ENCODE measurements around the gene HERC2.
A peak's percentile ranks its signal among the peaks of the same experiment; 100 is the strongest.
"Not testable (repeated sequence)": the region's sequence is repeated elsewhere in the genome, so short reads cannot be mapped to it uniquely, and the experiment has no call there.

Gene HERC2

GRCh38 chr15:28164876-28165275 lies 157.1 kb downstream of the HERC2 start:
- Histone ChIP-seq H3K9me3 (ENCODE audit: severe bottlenecking) (no peaks in the 10 kb centered on the region), H3K4me1 (ENCODE audit: insufficient read depth, poor library complexity, severe bottlenecking) (no peaks in the 10 kb centered on the region), H3K36me3 (ENCODE audit: low read depth) (peaks cover 87% of the 10 kb centered on the region), H3K27me3 (ENCODE audit: insufficient read depth, poor library complexity, severe bottlenecking) (no peaks in the 10 kb centered on the region), H3K27ac (ENCODE audit: poor library complexity, severe bottlenecking) (no peak overlapping the region), H3K4me3 (ENCODE audit: severe bottlenecking) (no peak overlapping the region)
- ATAC-seq (ENCODE audit: low read depth): no peak
- TF ChIP-seq CTCF (IDR thresholded peaks at IDR 0.05; ENCODE audit: poor library complexity, severe bottlenecking): no peak
- no peak for DNase-seq (ENCODE audit: low spot score)

- no peak for TF ChIP-seq CTCF (IDR thresholded peaks at IDR 0.05; ENCODE audit: poor library complexity, severe bottlenecking)
- no peaks in the 10 kb centered on the region for H3K27me3 ChIP-seq (ENCODE audit: insufficient read depth, poor library complexity, severe bottlenecking)
- H3K4me1 ChIP-seq (ENCODE audit: insufficient read depth, poor library complexity, severe bottlenecking): no peaks in the 10 kb centered on the region
- DNase-seq (ENCODE audit: low spot score) (no peak), ATAC-seq (ENCODE audit: low read depth) (no peak)
- H3K27ac ChIP-seq (ENCODE audit: poor library complexity, severe bottlenecking): no peak overlapping the region
- H3K36me3 ChIP-seq (ENCODE audit: low read depth): peaks cover 15% of the 10 kb centered on the region
- H3K4me3 ChIP-seq (ENCODE audit: severe bottlenecking): no peak overlapping the region
- no peaks in the 10 kb centered on the region for H3K9me3 ChIP-seq (ENCODE audit: severe bottlenecking)
Measured at GRCh38 chr15:28154283-28154682, 167.7 kb downstream of the HERC2 start.

GRCh38 chr15:28153492-28154119 lies 168.4 kb downstream of the HERC2 start:
- H3K27me3 ChIP-seq (ENCODE audit: insufficient read depth, poor library complexity, severe bottlenecking): no peaks in the 10 kb centered on the region
- H3K36me3 ChIP-seq (ENCODE audit: low read depth): peaks cover 15% of the 10 kb centered on the region
- no peak for ATAC-seq (ENCODE audit: low read depth)
- H3K27ac ChIP-seq (ENCODE audit: poor library complexity, severe bottlenecking): no peak overlapping the region
- no peak for TF ChIP-seq CTCF (IDR thresholded peaks at IDR 0.05; ENCODE audit: poor library complexity, severe bottlenecking)
- H3K4me3 ChIP-seq (ENCODE audit: severe bottlenecking): no peak overlapping the region
- DNase-seq (ENCODE audit: low spot score): no peak
- no peaks in the 10 kb centered on the region for H3K4me1 ChIP-seq (ENCODE audit: insufficient read depth, poor library complexity, severe bottlenecking)
- H3K9me3 ChIP-seq (ENCODE audit: severe bottlenecking): no peaks in the 10 kb centered on the region

- DNase-seq (ENCODE audit: low spot score); H3K27me3 ChIP-seq (ENCODE audit: insufficient read depth, poor library complexity, severe bottlenecking); H3K4me1 ChIP-seq (ENCODE audit: insufficient read depth, poor library complexity, severe bottlenecking); H3K9me3 ChIP-seq (ENCODE audit: severe bottlenecking); ATAC-seq (ENCODE audit: low read depth); H3K27ac ChIP-seq (ENCODE audit: poor library complexity, severe bottlenecking); H3K4me3 ChIP-seq (ENCODE audit: severe bottlenecking): not testable (repeated sequence)
- peaks cover 15% of the 10 kb centered on the region for H3K36me3 ChIP-seq (ENCODE audit: low read depth)
Measured at GRCh38 chr15:28152538-28152923, 169.4 kb downstream of the HERC2 start.

- H3K27me3 ChIP-seq (ENCODE audit: insufficient read depth, poor library complexity, severe bottlenecking); DNase-seq (ENCODE audit: low spot score); H3K4me1 ChIP-seq (ENCODE audit: insufficient read depth, poor library complexity, severe bottlenecking); H3K9me3 ChIP-seq (ENCODE audit: severe bottlenecking); H3K4me3 ChIP-seq (ENCODE audit: severe bottlenecking); H3K27ac ChIP-seq (ENCODE audit: poor library complexity, severe bottlenecking): not testable (repeated sequence)
- peak; percentile 98 for ATAC-seq (ENCODE audit: low read depth)
- H3K36me3 ChIP-seq (ENCODE audit: low read depth): peaks cover 15% of the 10 kb centered on the region
Measured at GRCh38 chr15:28151864-28152537, 170.0 kb downstream of the HERC2 start.

- Histone ChIP-seq H3K9me3 (ENCODE audit: severe bottlenecking) (no peaks in the 10 kb centered on the region), H3K27ac (ENCODE audit: poor library complexity, severe bottlenecking) (no peak overlapping the region), H3K4me3 (ENCODE audit: severe bottlenecking) (no peak overlapping the region), H3K27me3 (ENCODE audit: insufficient read depth, poor library complexity, severe bottlenecking) (no peaks in the 10 kb centered on the region), H3K36me3 (ENCODE audit: low read depth) (peaks cover 40% of the 10 kb centered on the region), H3K4me1 (ENCODE audit: insufficient read depth, poor library complexity, severe bottlenecking) (no peaks in the 10 kb centered on the region)
- ATAC-seq (ENCODE audit: low read depth): no peak
- no peak for TF ChIP-seq CTCF (IDR thresholded peaks at IDR 0.05; ENCODE audit: poor library complexity, severe bottlenecking)
- no peak for DNase-seq (ENCODE audit: low spot score)
Measured at GRCh38 chr15:28147801-28148200, 174.2 kb downstream of the HERC2 start.

GRCh38 chr15:28145419-28145818 lies 176.6 kb downstream of the HERC2 start:
- H3K36me3 ChIP-seq (ENCODE audit: low read depth): peaks cover 53% of the 10 kb centered on the region
- ATAC-seq (ENCODE audit: low read depth): peak; percentile 35; the same call in 2 of the 3 replicates
- not testable (repeated sequence) for H3K4me1 ChIP-seq (ENCODE audit: insufficient read depth, poor library complexity, severe bottlenecking); H3K27ac ChIP-seq (ENCODE audit: poor library complexity, severe bottlenecking); H3K9me3 ChIP-seq (ENCODE audit: severe bottlenecking); H3K4me3 ChIP-seq (ENCODE audit: severe bottlenecking); H3K27me3 ChIP-seq (ENCODE audit: insufficient read depth, poor library complexity, severe bottlenecking); DNase-seq (ENCODE audit: low spot score)
